GM04503 (cell line): ENCODE results near the gene EPGN.

Source experiments
- DNase-seq: peaks from one replicate; pipeline ENCODE4 v3.0.0-alpha.2; 2012; ENCODE audit warnings: low read depth

Gene EPGN

DNA sequence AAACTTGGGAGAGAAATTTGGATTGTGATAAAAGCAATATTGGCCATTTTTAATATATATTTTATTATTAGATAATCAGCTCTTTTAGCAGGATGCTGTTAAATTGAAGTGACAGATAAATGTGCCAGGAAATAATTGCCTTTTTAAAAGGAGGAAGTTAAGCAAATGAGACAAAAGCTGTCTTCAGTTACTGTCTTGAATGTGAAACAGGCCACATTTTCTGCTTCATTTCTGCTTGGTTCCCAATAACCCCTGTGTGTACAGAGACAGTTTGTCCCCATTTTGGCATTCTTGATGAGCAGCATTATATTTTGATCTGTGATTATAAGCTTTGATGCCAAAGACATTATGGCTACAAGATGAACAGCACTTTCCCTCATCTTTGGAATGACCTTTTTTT, 953 bp downstream of the EPGN start:
- DNase-seq: no peak

DNA sequence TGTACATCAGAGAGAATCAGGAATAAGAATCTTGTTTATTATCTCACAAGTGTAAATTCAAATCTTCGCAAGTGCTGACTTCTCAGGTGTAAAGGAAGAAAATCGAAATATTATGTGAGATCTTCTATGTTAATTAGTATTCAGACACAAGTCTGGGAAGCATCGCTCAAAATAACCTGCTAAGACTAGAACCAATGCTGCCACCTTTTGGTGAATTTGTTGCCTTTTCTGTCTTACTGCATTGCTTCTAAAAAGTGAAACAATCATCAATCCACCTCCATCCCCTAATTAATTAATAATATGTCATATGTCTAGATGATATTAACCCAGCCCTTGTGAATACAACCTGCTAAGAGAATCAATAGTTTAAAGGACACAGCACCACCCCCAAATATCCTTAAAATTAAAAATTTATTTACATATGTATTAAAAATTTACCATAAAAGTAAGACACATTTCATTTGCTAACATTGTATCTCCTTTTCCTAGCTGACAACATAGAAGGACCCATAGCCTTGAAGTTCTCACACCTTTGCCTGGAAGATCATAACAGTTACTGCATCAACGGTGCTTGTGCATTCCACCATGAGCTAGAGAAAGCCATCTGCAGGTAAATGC, 3.5 kb downstream of the EPGN start:
- no peak for DNase-seq

DNA sequence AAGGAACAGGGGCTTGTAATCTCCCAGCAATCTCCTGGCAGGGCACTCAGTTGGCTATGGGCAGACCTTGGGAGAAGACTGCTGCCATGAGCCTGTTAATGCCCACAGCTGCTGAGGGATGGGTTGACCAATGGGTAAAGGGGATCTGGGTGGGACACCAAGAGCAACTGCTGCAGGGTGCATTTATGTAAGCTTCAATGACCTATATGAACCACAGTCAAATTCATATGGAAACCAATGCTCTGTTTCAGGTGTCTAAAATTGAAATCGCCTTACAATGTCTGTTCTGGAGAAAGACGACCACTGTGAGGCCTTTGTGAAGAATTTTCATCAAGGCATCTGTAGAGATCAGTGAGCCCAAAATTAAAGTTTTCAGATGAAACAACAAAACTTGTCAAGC, 6.1 kb downstream of the EPGN start:
- DNase-seq: no peak

DNA sequence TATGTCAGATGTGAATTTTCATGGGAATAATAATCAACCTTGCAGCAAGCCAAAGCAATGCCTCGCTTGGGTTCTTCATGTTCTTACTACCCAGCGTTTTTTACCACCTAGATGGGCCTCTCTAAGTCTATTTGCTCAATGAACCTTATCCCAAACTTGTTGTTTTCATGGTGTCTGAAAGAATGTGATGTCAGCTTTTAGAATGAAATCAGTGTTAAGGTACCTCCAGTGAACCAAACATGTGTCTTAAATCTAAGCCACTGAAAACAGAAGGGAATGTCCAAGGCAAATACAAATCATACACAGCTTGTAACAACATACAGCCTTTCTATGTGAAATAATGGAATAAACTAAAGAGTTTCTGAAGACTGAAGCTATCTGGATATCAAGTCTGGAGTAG, 6.7 kb downstream of the EPGN start:
- no peak for DNase-seq

DNA sequence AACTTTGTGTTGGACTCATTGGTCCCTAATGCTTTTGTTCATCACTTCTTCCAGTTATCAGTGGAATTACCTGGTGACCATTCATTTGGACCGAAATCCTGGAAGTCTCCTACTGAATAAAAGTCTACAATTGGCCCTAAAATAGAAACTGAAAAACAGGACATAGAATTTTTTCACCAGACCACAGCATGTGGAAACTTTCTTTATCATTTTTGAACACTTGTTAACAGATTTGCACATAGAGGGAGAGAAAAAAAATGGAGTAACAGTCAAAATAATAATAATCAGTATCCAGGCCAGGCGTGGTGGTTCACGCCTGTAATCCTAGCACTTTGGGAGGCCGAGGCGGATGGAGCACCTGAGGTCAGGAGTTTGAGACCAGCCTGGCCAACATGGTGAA, 7.1 kb downstream of the EPGN start:
- no peak for DNase-seq

DNA sequence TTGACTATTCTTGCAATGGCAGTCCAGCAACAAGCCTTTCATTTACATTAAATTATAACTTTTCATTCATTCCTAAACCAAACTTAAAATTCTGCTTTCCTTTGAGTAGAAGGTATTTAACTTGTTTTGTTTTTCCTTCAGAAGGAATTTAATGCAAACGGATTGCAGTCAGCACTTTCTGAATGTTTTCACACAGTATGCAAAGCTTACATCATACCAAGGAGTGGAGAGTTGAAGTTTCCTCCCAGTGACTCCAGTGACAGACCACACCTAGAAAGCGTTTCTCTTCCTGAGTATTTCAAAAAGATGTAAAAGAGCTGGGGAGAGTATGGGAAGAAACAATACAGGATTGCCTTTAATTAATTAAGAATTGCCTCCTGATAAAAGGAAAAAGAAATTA, 8.1 kb downstream of the EPGN start:
- DNase-seq: no peak

DNA sequence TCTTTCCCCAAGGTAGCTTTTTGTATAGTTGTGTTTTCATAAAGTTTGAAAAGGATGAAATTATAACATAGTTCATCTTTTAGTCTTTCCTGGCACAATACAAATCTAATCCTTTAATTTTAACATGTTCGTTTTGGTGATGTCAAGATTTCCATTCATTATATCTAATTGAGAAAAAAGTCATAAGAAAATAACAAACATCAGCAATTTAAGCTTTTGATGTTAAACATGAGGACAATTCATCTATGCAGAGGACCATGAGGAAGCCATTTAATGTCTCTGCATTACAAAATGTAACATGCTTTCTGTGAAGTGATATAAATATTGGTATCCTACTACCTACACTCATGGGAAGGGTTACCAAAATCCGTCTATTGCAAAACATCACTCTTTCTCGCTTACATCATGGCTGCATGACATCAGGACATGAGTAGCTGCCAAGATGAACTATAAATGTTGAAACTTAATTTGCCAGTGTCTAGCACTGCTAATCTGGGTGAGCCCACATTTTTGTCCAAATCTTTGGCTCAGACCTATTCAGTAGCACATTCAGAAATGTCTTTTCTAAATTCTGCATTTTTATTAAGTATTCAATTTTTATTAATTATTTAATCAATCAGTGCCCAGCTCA, 9.5 kb downstream of the EPGN start:
- DNase-seq: no peak

DNA sequence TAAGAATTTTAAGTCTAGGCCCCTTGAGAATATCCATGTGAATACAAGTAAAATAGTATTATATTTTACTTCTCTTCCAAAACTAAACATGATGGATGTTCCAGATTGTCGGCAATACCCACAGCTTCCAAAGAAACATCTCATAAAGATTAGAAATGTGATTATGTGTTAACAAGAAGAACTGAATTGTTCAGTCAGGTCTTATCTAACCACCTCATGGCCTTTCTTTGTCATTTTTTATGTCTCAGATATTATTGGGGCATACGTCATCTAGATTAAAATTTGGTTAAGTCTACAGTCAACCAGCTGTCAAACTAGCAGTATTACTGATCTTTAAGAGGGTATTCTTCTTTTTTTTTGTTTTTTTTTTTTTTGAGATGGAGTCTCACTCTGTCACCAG, 10.0 kb downstream of the EPGN start:
- no peak for DNase-seq

DNA sequence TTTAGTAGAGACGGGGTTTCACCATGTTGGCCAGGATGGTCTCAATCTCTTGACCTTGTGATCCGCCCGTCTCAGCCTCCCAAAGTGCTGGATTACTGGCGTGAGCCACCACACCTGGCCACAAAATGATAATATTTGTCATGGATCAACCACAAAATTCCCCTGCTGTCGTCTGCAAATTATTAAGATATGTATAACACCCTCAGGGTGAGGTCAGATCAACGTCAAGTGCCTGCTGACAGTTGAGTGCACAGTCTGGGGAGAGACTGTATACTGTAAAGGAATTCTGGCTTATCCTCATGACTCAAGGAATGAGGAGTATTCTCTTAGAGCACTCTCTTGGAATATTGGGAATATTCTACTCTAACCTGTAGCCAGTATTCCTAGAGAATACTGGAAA, 11.2 kb downstream of the EPGN start:
- DNase-seq: no peak

DNA sequence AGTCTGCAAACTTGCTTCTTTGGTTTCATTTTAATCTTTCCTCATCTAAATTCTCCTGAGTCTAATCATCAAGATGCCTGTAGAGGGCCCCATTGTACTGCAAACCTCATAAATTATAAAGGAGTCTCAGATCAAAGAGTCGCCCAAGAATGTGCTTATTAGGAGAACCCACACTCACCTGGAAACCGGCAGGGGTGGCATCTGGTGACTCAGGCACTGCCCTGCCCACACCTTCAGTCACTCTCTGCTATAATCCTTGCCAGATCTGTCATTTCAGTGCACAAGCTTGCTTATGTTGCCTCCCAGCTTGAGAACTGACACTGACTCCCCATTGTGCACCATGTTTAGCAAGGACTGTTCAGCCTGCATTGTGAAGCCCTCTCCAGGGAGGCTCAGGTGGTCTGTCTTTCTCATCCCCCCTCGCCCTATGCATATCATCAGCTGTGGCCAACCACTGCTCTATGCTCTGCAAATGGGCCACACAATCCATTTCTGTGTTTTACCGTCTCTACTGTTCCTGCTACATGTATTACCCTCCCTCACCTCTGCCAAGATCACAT, 12.4 kb downstream of the EPGN start:
- no peak for DNase-seq

DNA sequence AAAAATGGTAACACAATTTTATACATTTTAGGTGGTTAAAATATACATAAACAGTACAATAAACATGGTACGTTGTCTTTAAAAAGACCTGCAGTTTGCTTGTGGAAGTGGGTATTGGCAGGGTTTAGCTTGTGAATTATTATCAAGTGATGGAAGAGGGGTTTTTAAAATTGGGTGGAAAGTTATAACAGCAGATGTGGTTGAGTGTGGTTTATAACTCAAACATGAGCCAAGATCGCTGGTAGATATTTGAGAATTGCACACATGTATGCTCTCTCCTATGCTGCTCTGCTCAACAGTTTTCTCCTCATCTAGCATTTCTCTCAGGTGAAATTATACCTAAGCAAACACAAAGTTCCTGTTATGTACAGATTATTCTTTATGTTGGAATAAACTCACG, 14.0 kb downstream of the EPGN start:
- DNase-seq: no peak

DNA sequence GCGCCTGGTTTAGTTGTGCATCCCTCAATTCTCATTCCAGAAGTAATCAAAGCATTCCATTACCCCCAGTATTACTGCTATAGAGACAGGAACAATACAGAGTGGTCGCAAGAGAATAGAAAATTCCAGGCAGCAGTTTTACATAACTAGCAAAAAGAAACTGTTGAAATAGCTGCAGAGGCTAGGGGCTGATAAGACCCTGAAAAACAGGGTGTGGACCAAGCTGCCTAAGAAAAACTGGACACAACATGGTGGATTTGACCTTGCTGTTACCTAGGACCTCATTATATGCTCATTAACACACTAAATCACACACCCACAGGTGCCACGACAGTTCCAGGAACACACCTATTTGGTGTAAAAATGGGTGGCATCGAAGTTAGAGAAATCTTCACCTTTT, 15.4 kb downstream of the EPGN start:
- no peak for DNase-seq

DNA sequence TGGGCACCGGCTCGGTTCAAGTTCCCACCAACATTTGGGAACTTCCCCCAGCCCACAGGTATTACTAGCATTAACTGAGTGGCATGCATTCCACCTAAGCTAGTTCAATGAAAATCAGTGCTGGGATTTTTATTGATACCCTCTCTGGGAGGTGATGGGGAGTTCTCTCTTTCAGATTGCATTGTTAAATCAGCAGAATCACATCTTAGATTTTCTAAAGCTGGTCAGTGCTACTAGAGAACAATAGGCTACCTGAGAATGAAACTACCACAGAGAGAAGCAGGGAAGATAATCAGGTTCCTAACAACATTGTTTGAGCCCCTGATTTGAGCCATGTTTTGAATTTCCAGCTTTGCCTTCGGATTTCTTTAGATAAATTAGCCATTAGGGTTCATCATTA, 16.0 kb downstream of the EPGN start:
- DNase-seq: no peak

DNA sequence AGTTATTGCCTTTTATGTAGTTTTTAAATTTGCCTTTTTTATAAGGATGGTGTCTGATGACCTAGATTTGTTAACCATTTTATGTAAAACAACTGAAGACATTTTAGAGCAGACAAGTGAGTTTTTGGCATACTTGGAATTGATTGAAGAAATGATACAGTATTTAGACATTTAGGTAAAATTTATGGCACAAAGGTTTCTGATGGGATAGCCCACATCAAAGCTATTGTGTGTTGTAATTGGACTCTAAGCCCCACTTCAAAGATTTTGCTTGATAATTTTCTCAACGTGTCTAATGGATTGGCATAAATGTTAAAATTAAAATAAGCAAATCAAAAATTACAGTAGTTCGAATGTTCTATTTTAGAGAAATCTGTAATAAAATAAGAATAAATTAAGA, 17.6 kb downstream of the EPGN start:
- no peak for DNase-seq

DNA sequence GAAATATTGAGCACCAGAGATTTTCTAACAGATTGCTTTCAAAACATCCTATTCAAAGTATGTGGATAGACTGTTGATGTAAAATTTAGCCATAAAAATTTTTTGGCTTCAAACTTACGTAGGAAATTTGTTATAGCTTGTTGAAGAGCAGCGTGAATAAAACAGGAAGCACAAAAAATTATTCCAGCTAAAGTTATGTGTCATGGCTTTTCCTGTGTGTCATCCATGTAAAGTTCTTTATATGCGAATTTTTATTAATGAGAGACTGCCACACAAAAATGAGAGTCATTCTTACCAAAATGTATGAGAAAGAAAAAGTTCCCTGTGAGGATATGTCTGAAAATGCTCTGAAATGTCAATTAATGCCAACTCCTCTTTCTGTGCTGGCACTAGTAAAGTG, 19.5 kb downstream of the EPGN start:
- DNase-seq: no peak

DNA sequence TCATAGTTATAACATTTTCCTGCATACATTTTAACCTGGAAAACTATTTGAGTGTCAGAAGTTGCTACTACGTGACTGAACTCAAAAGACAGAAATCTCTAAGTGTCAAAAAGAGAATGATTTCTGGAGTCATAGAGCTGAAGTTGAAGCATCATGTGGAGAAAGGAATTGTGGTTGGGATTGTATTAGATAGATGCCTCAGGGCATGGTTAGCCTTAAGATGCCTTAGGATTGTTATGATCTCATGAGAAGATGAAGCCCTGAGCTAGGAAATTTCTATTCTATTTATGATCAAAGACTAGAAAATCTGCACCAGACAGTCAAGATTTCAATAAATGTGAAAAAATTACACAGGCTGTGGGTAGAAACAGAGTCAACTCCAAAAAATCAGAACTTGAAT, 20.2 kb downstream of the EPGN start:
- DNase-seq: no peak

DNA sequence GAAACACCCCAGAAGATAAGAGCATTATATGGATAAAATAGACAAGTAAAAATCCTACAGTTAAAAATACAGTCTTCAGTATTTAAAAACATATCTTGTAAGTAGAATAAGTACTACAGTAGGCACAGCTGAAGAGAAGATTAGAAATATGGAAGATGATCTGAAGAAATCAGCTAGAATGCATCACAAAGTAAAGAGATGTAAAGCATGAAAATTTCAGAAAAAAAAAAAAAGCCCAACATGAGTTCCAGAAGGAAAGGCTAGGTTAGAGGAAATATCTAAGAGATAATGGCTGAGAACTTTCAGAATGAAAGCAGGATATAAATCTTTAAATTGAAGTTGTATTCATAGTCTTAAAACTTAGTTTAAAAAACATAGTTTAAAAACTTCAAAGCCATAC, 21.0 kb downstream of the EPGN start:
- no peak for DNase-seq

DNA sequence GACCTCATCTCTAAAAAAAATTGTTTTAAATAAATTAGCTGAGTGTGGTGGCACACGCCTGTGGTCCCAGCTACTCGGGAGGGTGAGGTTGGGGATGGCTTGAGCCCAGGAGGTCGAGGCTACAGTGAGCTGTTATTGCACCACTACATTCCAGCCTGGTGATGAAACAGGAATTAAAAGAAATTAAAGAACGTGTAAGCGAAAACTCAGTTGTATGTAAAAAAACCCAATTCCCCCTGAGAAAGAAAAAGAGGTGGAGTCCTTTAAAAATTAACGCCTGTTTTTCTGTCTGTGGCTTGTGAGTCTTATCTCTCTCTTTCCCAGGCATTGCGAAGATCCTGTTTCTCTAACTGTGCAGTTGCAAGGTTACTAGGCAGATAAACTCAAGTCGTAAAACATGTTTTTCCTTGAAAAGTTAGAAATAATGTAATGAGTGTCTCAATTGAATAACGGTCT, 22.1 kb downstream of the EPGN start:
- no peak for DNase-seq

DNA sequence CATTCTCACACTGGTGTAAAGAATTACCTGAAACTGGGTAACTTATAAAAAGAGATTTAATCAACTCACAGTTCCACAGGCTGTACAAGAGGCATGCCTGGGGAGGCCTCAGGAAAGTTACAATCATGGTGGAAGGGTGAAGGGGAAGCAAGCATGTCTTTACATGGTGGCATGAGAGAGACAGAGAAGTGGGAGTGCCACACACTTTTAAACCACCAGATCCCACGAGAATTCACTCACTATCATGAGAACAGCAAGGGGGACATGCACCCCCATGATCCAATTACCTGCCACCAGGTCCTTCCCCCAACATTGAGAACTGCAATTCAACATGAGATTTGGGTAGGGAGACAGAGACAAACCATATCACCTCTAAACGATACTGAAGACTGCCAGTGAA, 23.0 kb downstream of the EPGN start:
- no peak for DNase-seq

DNA sequence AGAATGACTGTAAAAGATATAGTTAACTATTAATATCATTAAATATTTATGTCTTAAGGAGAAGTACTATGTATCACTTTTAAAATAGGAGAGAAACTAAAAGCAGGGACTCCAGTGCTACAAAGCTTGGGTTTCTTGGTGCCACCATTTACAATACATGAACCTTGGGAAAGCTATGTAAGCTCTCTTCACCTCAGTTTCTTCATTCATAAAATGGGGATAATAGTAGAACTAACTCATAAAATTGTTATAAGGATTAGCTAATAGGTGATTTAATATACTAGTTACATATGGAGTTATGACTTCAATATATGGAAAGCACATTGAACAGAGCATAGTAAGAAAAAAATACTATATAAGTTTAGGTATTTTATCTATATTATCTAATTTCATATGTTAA, 23.7 kb downstream of the EPGN start:
- no peak for DNase-seq

DNA sequence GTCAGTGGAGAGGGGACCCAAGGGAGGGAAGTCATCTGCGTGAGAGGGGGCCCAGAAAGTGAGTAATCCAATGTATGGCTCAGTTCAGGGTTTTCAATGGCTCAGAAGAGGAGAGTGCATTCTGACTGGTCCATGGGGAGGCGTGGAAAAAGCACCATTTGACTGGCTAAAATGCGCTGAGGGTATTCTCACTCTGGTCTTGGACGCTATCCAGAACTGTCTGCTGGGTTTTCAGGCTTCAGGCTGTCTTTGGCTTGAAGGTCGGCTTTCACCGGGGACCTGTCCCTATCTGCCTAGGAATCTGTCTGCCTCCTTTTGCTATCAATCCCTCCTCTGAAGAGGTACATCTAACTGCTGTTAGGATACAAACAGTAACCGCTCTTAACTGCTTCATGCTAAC, 26.4 kb downstream of the EPGN start:
- DNase-seq: no peak

DNA sequence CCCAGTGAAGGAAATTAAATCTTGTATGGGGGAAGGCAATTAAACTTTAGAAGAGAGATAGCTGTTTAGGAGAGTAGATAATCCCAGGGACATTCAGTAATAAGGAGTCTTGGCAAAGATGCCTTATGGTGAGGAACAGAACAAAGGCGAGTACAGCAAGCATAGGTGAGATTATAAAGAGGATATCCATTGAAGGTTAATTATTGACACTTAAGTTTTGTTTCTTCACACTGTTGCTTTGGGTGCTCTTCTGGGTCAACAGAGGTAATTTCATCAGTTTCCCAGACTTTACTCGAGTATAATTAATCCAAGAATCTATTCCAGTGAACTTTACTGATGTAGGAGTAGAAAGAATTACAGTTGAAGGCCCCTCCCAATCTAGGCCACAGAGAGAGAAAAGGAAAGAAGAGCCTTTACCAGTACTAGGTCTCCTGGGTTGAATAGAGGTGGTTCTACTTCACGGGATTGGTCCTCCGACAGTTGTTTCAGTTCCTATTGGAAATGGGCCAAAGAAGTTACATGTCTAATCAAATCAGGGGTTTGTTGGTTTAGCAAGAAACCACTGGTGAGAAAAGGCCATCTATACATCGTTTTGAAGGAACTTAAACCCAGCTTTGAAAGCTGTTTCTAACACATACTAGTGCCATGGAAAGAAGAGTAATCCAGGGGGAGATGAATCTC, 27.2 kb downstream of the EPGN start:
- DNase-seq: no peak

DNA sequence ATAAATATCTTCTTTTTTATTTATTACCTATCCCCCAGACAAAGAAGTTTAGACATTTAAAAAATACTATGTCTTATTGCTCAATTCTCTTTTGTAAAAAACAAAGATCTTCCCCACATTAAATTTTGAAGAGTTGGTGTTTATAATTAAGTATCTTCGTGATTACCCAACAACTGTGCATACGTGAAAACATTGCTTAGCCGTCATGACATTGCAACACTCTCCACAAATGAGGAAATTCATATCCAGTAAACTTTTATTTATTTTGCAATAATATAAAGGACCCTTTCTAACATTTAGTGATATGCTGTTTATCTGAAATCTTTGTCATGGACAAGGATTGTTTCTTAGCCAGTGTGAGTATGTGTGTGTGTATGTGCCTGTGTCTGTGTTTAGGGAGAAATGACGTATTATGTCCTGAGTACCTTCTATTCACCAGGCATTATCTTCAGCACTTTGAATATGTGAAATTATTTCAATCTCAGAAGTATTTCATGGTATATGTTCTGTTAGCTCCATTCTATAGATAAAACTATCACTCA, 30.6 kb downstream of the EPGN start:
- DNase-seq: no peak
